Loucy (cell line): ENCODE results near the gene IGSF3.

Experiments
- CTCF ChIP-seq: fragments of 200-600 bp; sonication (generic); conservative IDR thresholded peaks from 2 replicates; pipeline ENCODE4 v1.5.1; 2014; ENCODE audit warnings: mild to moderate bottlenecking, antibody characterized with exemption, low read length
- EZH2phosphoT487 ChIP-seq: fragments of 200-600 bp; IDR thresholded peaks from 2 replicates; pipeline ENCODE4 v1.6.1; 2018; ENCODE audit warnings: antibody characterized with exemption, mild to moderate bottlenecking, moderate library complexity, borderline replicate concordance

GRCh38 chr1:116540088-116540487 lies 127.4 kb downstream of the IGSF3 start:
- TF ChIP-seq CTCF (no peak), EZH2phosphoT487 (no peak)
